GM18511 (cell line): ENCODE measurements around the gene ARMH1.
"Not testable (repeated sequence)": the region's sequence is repeated elsewhere in the genome, so short reads cannot be mapped to it uniquely, and the experiment has no call there.

Source experiments
- ATAC-seq: cut with Tn5 transposase; IDR thresholded peaks from one replicate; pipeline ENCODE4 v1.9.1; 2021; ENCODE audit warnings: mild to moderate bottlenecking, moderate library complexity; ENCODE audit not compliant: unreplicated experiment

The ARMH1 gene

GRCh38 chr1:44720281-44720680, 45.8 kb downstream of the ARMH1 start:
- no peak for ATAC-seq

GRCh38 chr1:44721485-44722361, 47.2 kb downstream of the ARMH1 start:
- ATAC-seq: peak; percentile 74

DNA sequence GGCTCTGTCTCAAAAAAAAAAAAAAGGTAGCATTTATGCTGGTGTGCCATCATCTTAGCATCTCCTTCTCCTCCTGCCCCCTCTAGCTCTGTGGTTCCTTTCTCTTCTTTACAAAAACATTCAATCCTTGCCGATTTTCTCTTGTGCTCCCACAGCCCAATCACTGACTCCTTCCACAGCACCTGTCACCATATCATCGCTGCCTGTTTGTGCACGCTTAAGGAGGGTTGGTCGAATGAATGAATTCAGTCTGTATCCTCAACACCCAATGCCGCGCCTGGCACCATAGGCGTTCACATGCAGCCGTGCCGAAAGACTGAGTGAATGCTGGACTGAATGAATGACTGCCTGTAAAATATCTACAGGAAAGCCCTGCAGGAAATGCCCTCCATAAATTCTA, 48.5 kb downstream of the ARMH1 start:
- no peak for ATAC-seq

DNA sequence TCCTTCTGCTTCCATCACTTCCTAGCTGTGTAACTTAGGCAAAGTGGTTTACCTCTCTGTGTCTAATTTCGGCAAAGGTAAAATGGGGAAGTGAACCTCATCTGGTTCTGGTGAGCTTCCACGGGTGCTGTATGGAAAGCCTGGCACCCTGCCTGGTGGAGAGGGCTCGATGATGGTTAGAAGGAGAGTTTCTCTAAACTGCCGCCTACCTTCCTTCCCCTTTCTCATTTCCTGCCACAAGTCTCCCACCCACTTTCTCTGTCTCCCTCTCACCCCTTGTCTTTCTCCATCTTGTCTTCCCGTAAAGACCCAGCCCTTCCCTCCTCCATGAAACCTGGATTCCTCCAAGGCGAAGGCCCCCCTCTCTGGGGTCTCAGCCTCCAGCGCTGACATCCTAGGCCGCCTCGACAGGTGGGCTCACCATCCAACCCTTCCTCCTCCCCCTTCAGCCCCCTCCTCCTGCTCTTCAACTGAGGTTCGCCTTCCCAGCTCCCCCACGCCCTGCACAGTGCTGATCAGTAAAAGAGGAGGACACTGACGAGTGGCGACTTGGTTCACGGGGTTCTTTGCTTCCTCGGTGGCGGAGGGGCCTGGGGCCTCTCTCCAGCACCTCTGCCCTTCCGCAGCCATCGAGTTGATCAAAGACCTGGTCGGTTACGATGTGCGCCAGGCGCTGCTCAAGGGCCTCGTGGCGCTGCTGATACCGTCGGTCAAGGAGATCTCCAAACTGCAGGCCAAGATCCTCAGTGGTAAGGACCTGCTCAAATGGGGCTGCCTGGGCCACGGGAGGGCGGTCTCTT, 49.2 kb downstream of the ARMH1 start:
- no peak for ATAC-seq

DNA sequence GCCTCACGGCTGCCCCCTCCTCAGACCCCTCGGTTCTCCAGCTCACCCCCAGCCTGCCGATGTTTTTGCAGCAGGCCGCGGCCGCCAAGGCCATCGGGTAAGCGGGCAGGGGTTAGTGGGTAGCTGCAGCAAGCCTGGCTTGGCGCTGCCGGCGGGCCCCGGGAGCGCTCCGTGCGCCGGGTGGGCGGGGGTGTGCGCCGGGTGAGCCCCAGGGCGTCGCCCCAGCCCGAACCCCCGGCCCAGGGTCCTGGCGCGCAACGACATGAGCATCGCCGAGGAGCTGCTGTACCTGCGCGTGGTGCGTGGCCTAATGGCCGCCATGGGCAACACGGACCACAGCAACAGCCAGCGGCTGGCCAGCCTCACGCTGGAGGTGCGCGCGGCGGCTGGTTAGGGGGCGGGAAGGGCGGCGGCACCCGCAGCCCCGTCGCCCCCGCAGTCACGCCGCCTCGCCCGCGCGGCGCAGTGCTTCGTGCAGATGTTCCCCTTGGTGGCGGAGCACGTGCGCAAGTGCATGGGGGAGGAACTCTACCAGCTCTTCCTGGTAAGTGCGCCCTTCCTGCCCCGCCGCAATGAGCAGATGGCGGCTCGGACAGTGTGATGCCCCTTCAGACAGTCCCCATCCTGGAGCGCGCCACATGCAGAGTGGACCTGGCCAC, 49.9 kb downstream of the ARMH1 start:
- ATAC-seq: no peak

DNA sequence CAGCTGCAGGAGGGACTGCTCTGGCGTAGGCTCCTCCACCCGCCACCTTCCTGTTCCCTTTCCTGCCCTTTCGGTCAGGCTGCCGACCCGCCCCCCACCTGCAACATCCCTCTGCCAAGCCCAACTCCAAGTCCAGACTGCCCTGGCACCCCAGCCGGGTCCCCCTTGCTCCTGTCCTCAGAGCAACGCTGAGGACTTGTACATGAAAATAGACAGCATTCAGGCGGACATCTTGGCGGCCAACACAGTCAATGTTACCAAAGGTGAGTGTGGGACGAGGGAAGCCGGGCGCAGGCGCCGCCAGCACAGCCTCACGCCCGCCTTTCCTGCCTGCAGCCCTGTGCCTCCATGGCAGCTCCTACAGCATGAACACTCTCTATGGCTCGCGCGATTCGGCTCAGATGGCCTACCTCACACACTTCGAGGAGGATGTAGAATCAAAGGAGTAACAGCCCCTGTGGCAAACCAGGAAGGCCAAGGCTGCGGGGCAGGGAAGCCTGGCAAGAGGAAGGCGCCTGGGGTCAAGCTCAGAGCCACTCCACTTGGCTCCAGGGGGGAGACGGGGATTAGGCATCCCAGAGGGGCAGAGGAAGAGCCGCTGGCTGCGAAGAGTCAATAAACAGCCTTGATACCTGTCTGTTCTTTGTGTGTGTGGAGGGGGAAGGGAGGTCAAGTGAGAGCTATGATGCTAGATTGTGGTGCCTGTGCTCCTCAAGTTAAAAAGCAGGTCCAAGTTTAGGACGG, 50.6 kb downstream of the ARMH1 start:
- ATAC-seq: no peak

DNA sequence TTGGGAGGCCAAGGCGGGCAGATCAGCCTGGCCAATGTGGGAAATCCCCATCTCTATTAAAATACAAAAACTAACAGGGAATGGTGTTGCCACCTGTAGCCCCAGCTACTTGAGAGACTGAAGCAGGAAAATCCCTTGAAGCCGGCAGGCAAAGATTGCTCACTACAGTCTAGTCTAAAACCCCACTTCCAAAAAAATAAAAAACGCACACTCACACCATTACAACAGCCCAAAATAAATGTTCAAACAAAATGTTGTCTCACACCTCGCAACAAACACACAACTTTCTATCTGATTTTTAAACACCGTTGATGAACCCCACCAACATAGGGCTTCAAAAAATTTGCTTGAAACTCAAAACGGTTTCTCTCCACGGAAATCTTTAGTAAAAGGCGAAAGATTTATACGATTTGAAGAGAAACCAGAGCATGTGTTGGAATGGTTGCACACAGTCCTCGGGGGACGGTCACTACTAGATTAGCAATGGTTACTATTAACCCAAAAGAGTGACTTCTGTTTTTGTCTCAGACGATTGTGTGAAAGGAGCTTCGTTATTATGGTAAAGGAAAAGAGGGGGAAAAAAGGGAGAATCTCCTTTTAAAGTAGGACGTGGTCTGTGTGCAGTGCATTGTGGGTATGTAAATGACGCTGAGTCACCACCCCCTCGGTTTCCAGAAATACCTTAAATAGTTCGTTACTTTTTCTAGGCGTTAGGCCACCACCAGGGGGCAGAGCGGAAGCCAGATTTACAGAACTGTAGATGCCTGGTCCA, 56.4 kb downstream of the ARMH1 start, which contains the start of gene RNU5D-1:
TSS of gene RNU5D-1 (minus strand) at position 430 of the 772 bp plus-strand sequence.
- ATAC-seq: peak; percentile 65

DNA sequence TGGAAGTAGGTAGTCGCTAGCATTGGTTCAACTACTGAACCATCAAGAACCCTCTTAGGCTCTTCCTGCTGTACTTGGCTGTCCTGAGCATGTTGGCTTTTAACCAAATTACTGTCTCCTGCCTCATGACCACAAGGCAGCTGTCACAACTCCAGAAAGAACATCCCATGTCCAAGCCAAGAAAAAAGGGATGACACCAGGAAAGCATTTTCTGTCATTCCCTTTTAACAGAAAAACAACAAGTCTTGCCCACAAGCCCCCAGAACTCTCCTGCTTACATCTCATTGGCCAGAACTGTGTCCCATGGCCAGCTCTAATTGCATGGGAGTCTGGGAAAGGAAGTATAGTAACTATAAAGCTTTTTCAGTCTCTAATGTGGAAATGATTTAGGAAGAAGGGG, 58.9 kb downstream of the ARMH1 start:
- no peak for ATAC-seq

DNA sequence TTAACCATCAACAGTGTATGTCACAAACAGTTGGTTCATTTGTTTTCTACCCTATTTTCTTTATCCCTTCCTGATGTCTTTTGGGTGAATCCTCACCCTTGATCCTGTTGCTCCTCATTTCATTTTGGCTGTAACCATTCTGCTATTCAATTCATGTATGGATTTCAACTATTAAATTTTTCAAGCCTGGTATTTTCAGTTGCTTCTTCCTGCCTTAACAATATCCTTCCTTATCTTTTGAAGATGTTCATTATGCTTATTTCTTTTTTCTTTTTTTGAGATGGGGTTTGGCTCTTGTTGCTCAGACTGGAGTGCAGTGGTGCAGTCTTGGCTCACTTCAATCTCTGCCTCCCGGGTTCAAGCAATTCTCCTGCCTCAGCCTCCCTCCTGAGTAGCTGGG, 59.3 kb downstream of the ARMH1 start:
- no peak for ATAC-seq

DNA sequence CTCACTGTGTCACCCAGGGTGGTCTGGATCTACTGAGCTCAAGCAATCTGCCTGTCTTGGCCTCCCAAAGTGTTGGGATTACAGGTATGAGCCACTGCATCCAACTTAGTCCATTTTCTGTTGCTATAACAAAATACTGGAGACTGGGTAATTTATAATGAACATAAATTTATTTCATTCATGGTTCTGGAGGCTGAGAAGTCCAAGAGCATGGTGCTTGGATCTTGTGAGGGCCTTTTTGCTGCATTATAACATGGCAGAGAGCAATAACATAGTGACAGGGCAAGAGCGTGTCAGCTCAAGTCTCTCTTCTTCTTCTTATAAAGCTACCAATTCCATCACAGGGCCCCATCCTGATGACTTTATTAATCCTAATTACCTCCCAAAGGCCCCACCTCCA, 61.5 kb downstream of the ARMH1 start:
- no peak for ATAC-seq

DNA sequence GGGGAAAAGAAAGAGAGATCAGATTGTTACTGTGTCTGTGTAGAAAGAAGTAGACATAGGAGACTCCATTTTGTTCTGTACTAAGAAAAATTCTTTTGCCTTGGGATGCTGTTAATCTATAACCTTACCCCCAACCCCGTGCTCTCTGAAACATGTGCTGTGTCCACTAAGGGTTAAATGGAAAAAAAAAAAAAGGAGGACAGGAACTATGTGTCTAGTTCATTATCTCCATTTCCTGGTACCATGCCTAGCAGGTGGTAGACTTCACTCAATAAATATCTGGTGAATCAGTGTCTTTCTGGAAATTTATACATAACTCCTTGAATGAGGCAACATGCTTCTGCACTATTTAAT, 64.4 kb downstream of the ARMH1 start:
- ATAC-seq: not testable (repeated sequence)

DNA sequence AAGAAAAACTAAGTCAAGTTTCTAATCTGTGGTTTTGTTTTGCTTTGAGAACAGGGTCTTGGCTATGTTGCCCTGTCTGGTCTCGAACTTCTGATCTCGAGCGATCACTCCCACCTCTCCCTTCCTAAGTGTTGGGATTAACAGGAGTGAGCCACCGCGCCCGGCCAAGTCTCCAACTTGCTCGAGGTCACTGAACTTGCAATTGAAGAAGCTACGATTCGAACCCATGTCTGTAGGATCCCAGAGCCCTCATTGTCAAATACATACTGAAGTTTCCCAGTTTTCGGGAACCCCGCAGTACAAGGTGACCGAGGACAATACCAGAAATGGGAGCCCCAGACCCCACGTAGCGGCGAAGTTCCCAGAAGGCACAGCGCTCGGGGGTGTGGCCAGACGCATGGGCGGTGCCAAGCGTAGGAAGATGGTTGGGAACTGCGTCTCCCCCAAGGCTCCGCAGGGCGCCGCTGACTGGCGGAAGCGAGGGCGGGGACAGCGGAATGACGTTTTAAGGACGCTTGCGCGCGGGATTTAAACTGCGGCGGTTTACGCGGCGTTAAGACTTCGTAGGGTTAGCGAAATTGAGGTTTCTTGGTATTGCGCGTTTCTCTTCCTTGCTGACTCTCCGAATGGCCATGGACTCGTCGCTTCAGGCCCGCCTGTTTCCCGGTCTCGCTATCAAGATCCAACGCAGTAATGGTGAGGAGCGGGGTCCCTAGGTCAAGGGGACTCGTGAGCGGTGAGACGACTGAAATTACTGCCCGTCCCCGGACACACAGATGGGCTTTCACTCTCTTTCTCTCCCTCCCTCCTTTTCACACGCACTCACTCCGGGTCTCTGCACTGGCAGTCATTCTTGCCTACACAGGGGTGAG, 65.0 kb downstream of the ARMH1 start, which contains the start of gene KIF2C:
TSS of gene KIF2C (plus strand) at position 531 of the 872 bp plus-strand sequence. CDS start at position 627, 96 bp downstream.
- ATAC-seq: peak; percentile 99

DNA sequence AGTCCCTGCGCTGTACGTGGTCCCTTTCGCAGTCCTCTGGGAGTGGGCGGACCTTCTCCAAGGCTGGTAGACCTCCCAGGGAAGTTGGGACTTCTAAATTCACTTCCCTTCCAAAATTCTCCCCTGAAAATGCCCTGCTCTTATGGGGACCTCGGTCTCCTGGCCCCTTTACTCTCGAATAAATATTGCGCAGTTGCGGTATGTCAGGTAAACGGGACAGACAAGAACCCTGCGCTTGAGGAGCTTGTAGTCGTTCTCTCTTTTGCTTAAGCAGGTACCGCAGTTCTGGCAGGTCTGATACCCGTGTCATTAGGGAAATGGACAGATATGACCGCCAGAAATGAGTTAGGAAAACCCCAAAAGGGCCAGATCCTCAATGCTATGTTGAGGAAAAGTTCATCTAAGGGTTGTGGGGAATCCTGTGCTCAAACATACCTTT, 65.7 kb downstream of the ARMH1 start:
- ATAC-seq: no peak

- ATAC-seq: no peak
Observed at GRCh38 chr1:44743211-44743610, 68.7 kb downstream of the ARMH1 start.

- no peak for ATAC-seq
Observed at GRCh38 chr1:44747878-44748277, 73.4 kb downstream of the ARMH1 start.

DNA sequence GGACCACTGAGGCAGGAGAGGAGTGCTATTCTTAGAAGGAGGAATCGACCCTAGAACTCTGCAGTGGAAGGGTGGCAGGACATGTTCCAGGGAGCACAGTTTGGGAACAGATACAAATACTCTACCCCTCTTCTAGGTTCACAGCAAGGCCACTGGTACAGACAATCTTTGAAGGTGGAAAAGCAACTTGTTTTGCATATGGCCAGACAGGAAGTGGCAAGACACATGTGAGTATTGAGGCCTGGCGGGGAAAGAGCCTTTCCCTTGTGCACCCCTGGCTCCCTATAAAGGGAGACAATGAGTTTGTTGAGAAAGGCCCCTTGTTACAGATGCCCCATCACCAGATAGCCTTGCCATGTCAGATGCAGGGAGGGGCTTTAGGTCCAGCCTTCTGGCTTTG, 82.9 kb downstream of the ARMH1 start:
- no peak for ATAC-seq

- no peak for ATAC-seq
Observed at GRCh38 chr1:44759077-44759476, 84.6 kb downstream of the ARMH1 start.

- ATAC-seq: no peak
Observed at GRCh38 chr1:44760876-44761275, 86.4 kb downstream of the ARMH1 start.

DNA sequence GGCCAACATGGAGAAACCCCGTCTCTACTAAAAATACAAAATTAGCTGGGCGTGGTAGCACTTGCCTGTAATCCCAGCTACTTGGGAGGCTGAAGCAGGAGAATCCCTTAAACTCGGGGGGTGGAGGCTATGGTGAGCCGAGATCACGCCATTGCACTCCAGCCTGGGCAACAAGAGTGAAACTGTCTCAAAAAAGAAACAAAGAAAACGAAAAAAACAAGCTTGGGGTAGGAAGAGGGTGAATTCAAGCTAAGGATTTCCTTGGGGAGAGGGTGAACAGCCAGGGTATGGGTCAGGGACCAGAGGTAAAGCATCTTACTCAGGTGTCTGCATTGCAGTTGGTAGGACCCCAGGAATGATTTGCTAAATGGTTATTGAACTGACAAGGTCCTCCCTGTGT, 91.9 kb downstream of the ARMH1 start:
- not testable (repeated sequence) for ATAC-seq
